ENCODE results near the gene VAV3.
"Not testable (repeated sequence)": the region's sequence is repeated elsewhere in the genome, so short reads cannot be mapped to it uniquely, and the experiment has no call there.

VAV3 gene

GRCh38 chr1:107879927-107880326 lies 85.1 kb downstream of the VAV3 start:
- no peak for DNase-seq

DNA sequence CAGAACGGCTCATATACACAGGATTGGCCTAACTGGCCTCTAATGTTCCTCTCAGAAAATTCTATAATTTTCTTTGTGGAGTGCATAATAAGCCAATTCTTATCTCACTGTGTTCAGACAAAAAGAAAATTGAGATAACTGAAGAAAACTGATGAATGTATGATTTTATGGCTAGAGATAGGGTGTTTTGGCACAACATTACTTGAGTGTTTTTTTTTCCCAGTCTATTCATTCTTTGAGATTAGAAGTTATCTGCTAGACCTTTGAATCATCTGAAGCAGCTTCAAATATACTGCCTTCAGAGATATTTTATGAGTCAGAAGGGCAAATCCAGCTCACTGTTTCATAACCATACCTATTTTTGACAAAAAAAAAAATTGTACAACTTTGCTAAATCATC lies 85.6 kb downstream of the VAV3 start:
- no peak for DNase-seq

DNA sequence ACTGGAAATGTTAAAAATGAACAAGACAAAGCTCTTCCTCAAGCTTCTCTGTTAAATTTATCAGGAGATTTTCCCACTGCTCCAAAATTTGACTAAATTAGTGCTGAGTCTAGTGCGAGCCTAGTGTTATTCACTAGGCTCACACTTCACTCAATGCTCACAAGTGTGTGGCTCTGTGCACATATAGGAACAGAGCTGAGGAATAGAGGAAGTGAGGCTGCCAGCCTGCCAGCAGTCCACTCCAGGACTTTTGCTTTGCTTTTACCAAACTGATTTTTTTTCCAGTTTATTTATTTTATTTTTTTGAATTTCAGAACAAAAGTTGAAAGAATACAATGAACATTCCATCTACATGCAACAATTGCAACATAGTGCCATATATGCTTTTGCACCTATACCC lies 87.2 kb downstream of the VAV3 start:
- no peak for DNase-seq

- peak; percentile 32 to 79 for DNase-seq
Observed at GRCh38 chr1:107877092-107877491, 87.9 kb downstream of the VAV3 start.

DNA sequence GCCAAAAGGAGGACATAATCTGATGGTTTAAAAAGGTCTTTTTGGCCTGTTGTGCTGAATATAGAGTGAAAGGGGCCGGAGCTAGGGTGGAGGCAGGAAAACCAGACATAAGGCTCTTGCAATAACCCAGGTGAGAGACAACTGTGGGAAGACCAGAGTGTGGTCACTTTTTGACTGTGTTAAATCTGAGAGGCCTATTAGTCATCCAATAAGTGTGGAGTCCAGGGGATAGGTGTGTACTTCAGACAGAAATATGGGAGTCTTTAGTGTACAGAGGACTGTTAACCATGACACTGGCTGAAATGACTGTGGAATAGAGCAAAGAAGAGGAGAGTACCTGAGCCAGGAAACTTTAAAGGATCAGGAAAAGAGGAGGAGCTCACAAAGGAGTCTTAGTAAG lies 89.3 kb downstream of the VAV3 start:
- no peak for DNase-seq

DNA sequence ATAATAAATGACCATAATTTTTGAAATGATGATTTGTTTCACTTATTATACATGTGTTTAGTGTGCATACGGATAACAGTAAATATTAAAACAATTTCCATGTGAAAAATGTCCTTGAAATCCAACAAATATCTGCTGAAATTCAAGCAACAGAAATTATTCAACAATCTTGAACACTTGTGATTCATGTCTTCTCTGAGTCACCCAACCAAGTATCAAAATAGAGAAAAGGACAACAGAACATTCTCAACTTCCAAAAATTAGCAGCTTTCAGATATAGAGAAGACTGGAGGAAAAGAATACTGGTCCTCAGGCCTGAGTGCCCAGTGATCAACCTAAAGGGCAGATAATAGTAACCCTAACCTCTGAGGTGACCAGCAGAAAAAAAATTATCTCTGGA lies 90.8 kb downstream of the VAV3 start:
- DNase-seq, result no peak

DNA sequence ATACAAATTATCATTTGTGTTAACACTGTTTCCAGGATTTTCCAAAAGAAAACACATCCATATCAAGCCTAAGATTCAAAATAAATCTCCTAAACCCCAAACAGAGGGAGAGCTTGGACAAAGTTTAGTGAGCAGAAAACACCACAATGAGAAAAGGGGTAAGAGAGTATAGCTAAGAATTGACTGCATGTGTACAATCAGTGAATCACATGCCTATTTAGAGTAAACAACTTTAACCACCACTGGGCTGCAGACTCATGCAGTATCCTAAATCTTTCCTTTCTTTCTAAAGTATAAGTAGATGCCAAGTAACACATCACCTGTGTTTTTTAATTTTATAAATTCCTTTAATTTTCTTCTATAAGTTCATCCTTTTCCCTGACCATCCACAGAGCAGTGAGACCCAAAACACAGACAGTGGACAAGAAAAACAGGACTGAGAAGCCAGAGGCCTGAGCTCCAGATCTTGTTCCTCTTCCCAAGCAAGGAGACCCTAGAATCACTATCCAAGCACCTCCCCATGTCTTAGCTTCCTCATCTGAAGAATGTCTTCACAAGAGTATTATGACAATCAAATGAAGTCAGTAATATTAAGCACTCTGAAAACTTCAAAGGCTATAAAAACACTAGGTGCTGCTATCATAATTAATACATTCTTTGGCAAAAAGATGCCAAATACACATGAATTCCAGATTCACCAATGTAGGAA lies 93.1 kb downstream of the VAV3 start:
- no peak for DNase-seq

GRCh38 chr1:107871259-107871658 lies 93.7 kb downstream of the VAV3 start:
- no peak for DNase-seq

DNA sequence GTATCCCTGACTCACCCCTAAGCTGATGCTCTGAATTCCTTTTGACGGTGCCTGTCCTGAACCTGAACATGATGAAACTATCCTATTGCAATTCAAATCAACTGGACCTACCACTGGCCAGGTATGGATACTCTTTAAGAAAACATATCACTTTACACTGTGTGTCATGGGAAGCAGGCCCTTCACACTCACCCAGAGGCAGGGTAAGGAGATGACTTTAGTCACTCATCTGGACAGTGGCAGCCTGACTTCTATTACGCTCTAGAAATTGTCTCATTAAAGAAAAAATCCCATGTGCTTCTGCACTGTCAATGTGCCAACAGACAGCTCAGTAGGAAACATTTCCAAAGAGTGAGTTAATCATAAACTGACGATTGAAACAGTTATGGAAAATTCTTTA lies 94.3 kb downstream of the VAV3 start:
- DNase-seq, result no peak

GRCh38 chr1:107867897-107868296 lies 97.1 kb downstream of the VAV3 start:
- no peak for DNase-seq

- no peak for DNase-seq
Observed at GRCh38 chr1:107867422-107867821, 97.6 kb downstream of the VAV3 start.

- DNase-seq, result no peak
Observed at GRCh38 chr1:107866870-107867269, 98.1 kb downstream of the VAV3 start.

DNA sequence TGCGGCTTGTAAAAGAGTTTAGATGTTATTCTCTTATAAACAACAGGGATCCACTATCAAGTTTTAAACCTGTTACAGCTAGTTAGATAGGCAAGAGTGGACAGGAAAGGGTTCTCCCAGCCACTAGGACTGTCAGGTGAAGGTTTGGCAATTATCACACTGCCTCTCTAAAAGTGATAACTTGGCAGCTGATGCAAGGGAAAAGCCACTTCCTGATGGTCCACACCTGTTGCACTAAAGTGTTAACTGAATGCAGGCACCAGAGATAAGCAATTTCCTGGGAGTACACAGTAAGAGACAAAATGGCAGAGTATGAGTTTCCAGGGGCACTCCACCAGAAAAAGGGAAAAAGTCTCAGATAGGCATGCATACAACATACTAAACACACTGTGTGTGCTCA lies 99.4 kb downstream of the VAV3 start:
- no peak for DNase-seq

DNA sequence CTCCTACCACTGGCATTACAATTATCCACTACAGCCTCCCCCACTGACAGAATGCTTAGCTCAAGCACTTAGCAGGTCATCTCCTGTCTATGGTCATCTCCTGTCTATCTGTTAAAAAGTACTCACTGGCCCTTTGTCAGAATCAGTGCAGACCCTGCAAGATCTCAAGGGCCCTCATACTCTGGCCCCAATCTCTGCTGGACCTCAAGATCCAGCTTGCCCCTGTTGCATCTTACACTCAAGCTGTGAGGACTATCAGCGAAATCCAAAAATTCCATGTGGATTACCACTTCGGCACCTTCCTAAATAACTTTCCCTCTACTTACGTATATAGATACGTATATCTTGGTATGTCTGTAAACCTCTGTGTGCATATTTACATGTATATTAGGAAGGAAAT lies 101.6 kb downstream of the VAV3 start:
- no peak for DNase-seq

GRCh38 chr1:107862064-107862463 lies 102.9 kb downstream of the VAV3 start:
- DNase-seq, result no peak

GRCh38 chr1:107858323-107858722 lies 106.7 kb downstream of the VAV3 start:
- DNase-seq, result no peak

DNA sequence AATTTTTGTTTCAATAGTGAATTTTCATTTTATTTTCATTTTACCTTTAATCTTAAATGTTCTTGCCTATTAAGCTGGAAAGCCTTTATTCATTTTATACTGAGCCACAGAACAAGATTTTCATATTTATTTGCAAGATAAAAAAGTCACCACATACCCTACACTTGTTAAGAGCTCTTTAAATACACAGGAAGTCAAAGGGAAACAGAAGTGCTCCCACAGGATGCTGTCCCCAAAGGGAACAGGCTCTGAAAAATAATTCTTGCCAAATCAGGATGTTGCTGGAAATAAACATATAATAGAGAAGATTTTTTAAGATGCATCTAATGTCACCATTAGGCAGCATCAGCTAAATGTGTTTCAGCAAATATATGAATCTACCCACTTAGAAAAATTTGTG lies 113.6 kb downstream of the VAV3 start:
- DNase-seq, result no peak

GRCh38 chr1:107844541-107845194 lies 120.3 kb downstream of the VAV3 start:
- DNase-seq, result not testable (repeated sequence)

DNA sequence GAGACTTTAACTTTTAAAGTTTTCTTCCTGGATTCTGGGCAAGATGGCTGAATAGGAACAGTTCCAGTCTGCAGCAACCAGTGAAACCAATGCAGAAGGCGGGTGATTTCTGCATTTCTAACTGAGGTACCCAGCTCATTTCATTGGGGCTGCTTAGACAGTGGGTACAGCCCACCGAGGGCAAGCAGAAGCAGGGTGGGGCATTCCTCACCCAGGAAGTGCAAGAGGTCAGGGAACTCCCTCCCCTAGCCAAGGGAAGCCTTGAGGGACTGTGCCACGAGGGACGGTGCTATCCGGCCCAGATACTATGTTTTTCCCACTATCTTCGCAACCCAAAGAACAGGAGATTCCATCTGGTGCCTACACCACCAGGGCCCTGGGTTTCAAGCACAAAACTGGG lies 121.0 kb downstream of the VAV3 start:
- no peak for DNase-seq

DNA sequence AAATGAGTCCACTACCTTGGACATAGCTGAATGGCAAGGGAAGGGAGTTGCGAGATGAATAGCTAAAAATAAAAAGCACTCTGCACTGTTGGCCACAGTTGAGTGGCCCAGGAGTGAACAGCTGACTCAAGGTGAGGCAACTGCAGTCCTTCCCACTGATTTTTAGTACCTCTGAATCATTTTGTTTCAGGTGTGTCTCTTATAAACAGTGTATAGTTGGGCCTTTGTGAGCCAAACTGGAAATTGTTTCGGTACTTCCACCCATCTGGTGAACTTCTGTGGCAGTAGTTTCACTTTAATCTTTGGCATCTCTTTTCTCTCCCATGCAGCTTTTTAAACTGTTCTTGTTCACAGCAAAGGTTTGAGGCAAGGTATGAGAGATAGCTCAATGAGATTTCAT lies 122.7 kb downstream of the VAV3 start:
- DNase-seq, result no peak

DNA sequence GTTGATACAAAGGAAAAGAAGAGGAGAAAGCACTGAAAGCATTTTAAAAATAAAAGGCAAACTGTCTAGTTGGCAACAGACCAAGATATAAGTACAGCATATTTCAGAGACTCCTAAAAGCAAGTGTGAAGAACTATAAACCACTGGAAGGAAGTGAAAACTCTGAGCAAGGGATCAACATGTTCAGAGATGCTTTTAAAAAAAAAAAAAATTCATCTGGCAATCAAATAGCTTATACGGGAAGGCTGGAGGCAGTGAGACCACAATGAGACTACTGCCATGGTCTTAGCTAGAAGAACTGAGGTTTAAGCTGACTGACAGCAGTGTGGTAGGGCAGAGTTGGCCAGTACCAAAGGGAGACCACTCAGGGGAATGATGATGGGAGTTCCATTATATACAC lies 124.3 kb downstream of the VAV3 start:
- no peak for DNase-seq

- no peak for DNase-seq
Observed at GRCh38 chr1:107838056-107838455, 126.9 kb downstream of the VAV3 start.

- peak in 1 of 2 experiments; percentile 10 for DNase-seq
Observed at GRCh38 chr1:107835151-107835670, 129.8 kb downstream of the VAV3 start.

DNA sequence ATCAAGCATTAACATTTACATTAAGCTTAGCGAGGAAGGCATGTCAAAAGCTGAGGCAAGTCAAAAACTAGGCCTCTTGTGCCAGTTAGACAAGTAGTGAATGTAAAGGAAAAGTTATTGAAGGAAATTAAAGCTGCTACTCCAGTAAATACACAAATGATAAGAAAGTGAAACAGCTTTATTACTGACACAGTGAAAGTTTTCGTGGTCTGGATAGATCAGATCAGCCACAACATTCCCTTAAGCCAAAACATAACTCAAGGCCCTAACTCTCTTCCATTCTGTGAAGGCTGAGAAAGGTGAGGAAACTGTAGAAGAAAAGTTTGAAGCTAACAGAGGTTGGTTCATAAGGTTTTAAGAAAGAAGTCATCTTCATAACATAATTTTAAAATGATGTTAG lies 131.9 kb downstream of the VAV3 start:
- no peak for DNase-seq

DNA sequence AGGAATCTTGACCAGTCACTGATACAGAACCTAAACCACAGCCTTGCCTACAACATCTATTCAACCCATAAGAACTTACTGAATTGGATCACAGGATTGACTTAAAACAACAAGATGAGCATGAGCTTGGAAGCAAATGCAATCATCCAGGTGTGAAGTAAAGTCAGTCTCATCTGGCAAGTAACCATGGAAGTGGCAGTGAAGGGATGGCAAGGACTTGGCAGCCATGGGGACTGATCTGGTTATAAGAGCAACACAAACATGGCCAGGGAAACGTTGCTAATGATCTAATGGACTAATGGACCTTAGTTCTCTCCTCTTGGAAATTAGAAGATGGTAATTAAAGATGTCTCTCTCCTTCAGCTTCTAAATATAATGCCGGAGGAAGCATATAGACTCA lies 133.1 kb downstream of the VAV3 start:
- no peak for DNase-seq
